CD4-positive, CD25-positive, alpha-beta regulatory T cell (primary cell): ENCODE measurements around the gene TBL1XR1. TPM values are rescaled to one million over a fixed set of nuclear protein-coding genes. Genes with fewer than 3 reads are reported as not detected.

Experiments
- ATAC-seq, 2 donors: fragments of 150-1000 bp; cut with Tn5 transposase; one replicate each; pipeline ENCODE4 v1.10.0; 2021; ENCODE audit warnings: low read depth in 2 of 2, moderate number of reproducible peaks in 2 of 2, moderate library complexity in 1 of 2
- DNase-seq, 3 donors: peaks; one replicate each; pipeline versions ENCODE4 v3.0.0 to v3.0.0-alpha.2; 2012 to 2022; ENCODE audit warnings: mixed read lengths in 1 of 3
- H3K27ac ChIP-seq: one replicate; pipeline ENCODE4 v1.7.0; 2013; ENCODE audit warnings: mild to moderate bottlenecking, low read length; ENCODE audit not compliant: insufficient read depth, poor library complexity, severe bottlenecking
- H3K27me3 ChIP-seq: one replicate; pipeline ENCODE4 v1.7.0; 2013; ENCODE audit warnings: low read length; ENCODE audit not compliant: control insufficient read depth, insufficient read depth
- H3K36me3 ChIP-seq: one replicate; pipeline ENCODE4 v1.7.0; 2013; ENCODE audit warnings: mild to moderate bottlenecking, low read length, moderate library complexity; ENCODE audit not compliant: control insufficient read depth, insufficient read depth
- H3K4me1 ChIP-seq: 2 replicates; pipeline ENCODE4 v1.7.0; 2013; ENCODE audit warnings: mild to moderate bottlenecking, low read length; ENCODE audit not compliant: insufficient read depth, control insufficient read depth, poor library complexity, severe bottlenecking
- H3K4me3 ChIP-seq: one replicate; pipeline ENCODE4 v1.7.0; 2013; ENCODE audit warnings: low read depth, mild to moderate bottlenecking, low read length, moderate library complexity
- H3K9me3 ChIP-seq, 2 experiments: 1 replicate in 1 of 2; 2 replicates in 1 of 2; pipeline ENCODE4 v1.7.0; 2013; ENCODE audit warnings: low read length in 2 of 2, mild to moderate bottlenecking in 1 of 2, moderate library complexity in 1 of 2; ENCODE audit not compliant: control insufficient read depth in 2 of 2
- H3K27ac Mint-ChIP-seq, 3 donors: one replicate each; pipeline ENCODE4 v1.8.0; 2020 to 2022; ENCODE audit warnings: mild to moderate bottlenecking in 3 of 3, mixed read lengths in 3 of 3, moderate library complexity in 2 of 3
- H3K27me3 Mint-ChIP-seq: one replicate; pipeline ENCODE4 v1.8.0; 2022; ENCODE audit warnings: mild to moderate bottlenecking, mixed read lengths
- H3K36me3 Mint-ChIP-seq: one replicate; pipeline ENCODE4 v1.8.0; 2020; ENCODE audit warnings: mixed read lengths
- H3K4me1 Mint-ChIP-seq, 4 donors: one replicate each; pipeline ENCODE4 v1.8.0; 2020 to 2022; ENCODE audit warnings: mixed read lengths in 4 of 4, mild to moderate bottlenecking in 1 of 4
- H3K4me3 Mint-ChIP-seq, 4 donors: one replicate each; pipeline ENCODE4 v1.8.0; 2020 to 2022; ENCODE audit warnings: mild to moderate bottlenecking in 4 of 4, mixed read lengths in 4 of 4, moderate library complexity in 3 of 4
- H3K9me3 Mint-ChIP-seq, 7 donors: one replicate each; pipeline ENCODE4 v1.8.0; 2020 to 2022; ENCODE audit warnings: mixed read lengths in 7 of 7, mild to moderate bottlenecking in 3 of 7, moderate library complexity in 2 of 7
- polyA plus RNA-seq, 4 donors: library from polyadenylated mRNA; unstranded; fragments of 300-500 nt; fragmentation: Illumina TruSeq; gene quantifications; one replicate each; pipeline ENCODE4 v1.2.3, GENCODE V29; 2021
- total RNA-seq: library from RNA; stranded (reverse); gene quantifications from one replicate; pipeline ENCODE4 v1.2.3, GENCODE V29; 2022

Gene TBL1XR1
- total and polyA plus RNA-seq, 5 donors from 2014 or later, result 34.0 to 146 (median 41.6) TPM

DNA sequence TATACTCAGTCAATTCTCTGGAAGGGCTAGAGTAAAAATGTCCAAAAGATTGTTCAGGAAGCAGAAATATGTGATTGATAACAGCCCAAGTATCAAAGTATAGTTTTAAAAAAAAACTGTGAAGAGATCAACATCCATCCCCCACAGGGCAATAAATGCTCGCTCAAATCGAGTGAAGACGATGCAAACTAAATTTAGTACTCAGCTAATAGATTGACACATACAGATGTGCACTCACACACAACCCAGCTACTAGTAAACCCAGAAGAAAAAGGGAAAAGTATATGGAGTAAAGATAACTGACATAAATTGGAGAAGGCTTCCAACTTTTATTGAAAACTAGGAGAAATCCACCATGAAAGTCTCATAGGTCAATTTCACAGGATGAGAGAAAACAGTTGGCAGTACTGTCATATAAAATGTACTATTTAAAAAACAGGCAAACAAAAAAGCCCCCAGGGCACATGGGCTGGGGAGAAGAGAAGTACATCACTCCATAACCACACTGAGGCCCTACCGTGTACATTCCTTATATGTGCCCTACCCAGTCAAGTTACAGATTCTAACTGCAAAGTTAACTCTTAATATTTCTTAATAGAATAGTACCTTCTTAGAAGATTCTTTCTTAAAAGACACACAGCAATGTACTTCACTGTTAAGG is 125.7 kb downstream of the TBL1XR1 start:
- Mint-ChIP-seq H3K4me1 (peaks cover 61 to 83% (median 70%) of the 10 kb centered on the region in 4 donors), H3K4me3 (peak overlapping the region in 1 of 4 donors; percentile 17), H3K27ac (peak overlapping the region in 1 of 3 donors; percentile 82), H3K27me3 (no peaks in the 10 kb centered on the region), H3K36me3 (peaks cover 30% of the 10 kb centered on the region), H3K9me3 (no peaks in the 10 kb centered on the region)
- Histone ChIP-seq H3K36me3 (peaks cover 7% of the 10 kb centered on the region), H3K9me3 (no peaks in the 10 kb centered on the region), H3K27ac (no peak overlapping the region), H3K4me1 (peaks cover 23% of the 10 kb centered on the region), H3K4me3 (no peak overlapping the region), H3K27me3 (no peaks in the 10 kb centered on the region)
- ATAC-seq (no peak), DNase-seq (no peak)

DNA sequence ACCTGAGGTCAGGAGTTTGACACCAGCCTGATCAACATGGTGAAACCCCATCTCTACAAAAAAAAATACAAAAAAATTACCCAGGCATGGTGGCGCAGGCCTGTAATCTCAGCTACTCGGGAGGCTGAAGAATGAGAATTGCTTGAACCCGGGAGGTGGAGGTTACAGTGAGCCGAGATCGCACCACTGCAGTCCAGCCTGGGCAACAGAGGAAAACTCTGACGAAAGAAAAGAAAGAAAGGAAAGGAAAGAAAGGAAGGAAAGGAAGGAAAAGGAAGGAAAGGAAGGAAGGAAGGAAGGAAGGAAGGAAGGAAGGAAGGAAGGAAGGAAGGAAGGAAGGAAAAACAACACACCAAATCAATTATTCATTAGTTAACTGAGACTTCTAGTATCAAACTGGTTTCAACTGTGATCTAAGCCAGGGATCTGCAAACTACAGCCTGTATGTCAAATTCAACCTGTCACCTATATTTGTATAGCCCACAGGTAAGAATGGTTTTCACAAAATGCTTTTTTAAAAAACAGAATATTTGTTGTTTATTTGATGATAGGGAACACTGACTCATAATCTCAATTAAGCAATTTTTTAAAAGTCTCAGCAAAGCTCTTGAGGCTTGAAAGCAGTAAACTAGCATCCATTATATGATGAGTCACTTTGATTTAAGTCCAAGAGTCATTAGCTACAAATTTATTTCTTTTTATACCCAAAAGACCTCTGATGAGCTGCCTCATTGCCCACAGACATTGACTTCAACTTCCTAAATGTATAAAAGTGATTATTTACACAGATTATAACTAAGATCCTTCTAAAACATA is 127.6 kb downstream of the TBL1XR1 start:
- peaks cover 1% of the 10 kb centered on the region for H3K36me3 ChIP-seq
- H3K9me3 ChIP-seq, result no peaks in the 10 kb centered on the region
- no peak overlapping the region for H3K4me3 ChIP-seq
- Mint-ChIP-seq H3K36me3 (peaks cover 11% of the 10 kb centered on the region), H3K27ac (peak overlapping the region in 2 of 3 donors; percentile 46 to 88), H3K4me3 (peak overlapping the region in 2 of 4 donors; percentile 13 to 68), H3K9me3 (peaks cover 0 to 1% (median 0%) of the 10 kb centered on the region in 7 donors), H3K4me1 (peaks cover 55 to 76% (median 62%) of the 10 kb centered on the region in 4 donors), H3K27me3 (no peaks in the 10 kb centered on the region)
- DNase-seq, result no peak
- H3K27ac ChIP-seq, result no peak overlapping the region
- no peaks in the 10 kb centered on the region for H3K27me3 ChIP-seq
- peaks cover 36% of the 10 kb centered on the region for H3K4me1 ChIP-seq
- ATAC-seq, result no peak

DNA sequence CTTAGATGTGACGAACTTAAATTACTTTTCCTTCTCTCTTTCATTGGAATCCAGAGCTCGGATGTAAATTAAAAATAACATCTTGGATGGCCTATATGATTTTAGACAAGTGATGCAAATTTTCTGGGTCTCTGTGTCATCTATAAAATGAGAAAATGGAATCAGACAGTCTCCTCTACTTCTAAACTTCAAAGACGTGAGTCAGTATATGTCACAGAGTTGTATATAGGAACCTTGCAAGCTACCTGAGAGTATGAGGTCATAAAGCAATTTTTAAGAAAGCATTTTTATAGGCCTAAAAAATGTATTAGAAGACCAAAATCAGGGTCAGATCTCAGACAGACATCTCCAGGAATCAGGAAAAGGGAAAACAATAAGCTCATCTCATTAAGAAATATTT is 128.3 kb downstream of the TBL1XR1 start:
- H3K27me3 ChIP-seq, result no peaks in the 10 kb centered on the region
- Mint-ChIP-seq H3K4me1 (peaks cover 53 to 77% (median 63%) of the 10 kb centered on the region in 4 donors), H3K36me3 (peaks cover 10% of the 10 kb centered on the region)

DNA sequence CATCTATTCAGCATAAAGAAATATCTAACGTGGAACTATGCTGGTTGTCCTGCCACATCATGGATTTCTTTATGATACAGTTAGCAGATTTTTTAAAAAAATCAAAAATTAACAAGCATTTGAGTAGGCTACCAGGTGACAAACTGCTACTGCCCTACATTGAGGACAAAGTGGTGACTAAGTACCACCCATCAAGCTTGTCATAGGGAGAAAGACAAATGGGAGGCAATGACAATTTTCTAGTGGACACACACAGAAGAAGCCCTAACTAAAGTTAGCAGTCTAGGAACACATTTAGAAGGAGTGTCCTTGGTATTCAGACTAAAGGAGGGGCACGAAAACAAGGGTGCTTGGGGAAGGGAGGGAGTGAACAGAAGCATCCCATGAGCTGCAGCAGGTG is 131.2 kb downstream of the TBL1XR1 start:
- Histone ChIP-seq H3K27me3 (no peaks in the 10 kb centered on the region), H3K9me3 (no peaks in the 10 kb centered on the region), H3K36me3 (peaks cover 1% of the 10 kb centered on the region), H3K4me3 (peak overlapping the region; percentile 16), H3K4me1 (peaks cover 54% of the 10 kb centered on the region), H3K27ac (no peak overlapping the region)
- ATAC-seq, result no peak
- H3K27me3 Mint-ChIP-seq, result no peaks in the 10 kb centered on the region
- H3K4me1 Mint-ChIP-seq, result peaks cover 47 to 85% (median 69%) of the 10 kb centered on the region in 4 donors
- peaks cover 13% of the 10 kb centered on the region for H3K36me3 Mint-ChIP-seq
- H3K4me3 Mint-ChIP-seq, result peak overlapping the region in 2 of 4 donors; percentile 7 to 71
- peak overlapping the region in 2 of 3 donors; percentile 23 to 74 for H3K27ac Mint-ChIP-seq
- H3K9me3 Mint-ChIP-seq, result peaks cover 0 to 1% (median 0%) of the 10 kb centered on the region in 7 donors
- DNase-seq, result no peak

More for the DNA sequence above, 128.3 kb downstream of the TBL1XR1 start:
- Histone ChIP-seq H3K4me3 (no peak overlapping the region), H3K9me3 (no peaks in the 10 kb centered on the region), H3K36me3 (peaks cover 1% of the 10 kb centered on the region), H3K27ac (no peak overlapping the region), H3K4me1 (peaks cover 38% of the 10 kb centered on the region)
- peak overlapping the region in 2 of 4 donors; percentile 13 to 24 for H3K4me3 Mint-ChIP-seq
- peaks cover 0 to 1% (median 0%) of the 10 kb centered on the region in 7 donors for H3K9me3 Mint-ChIP-seq
- ATAC-seq (no peak), DNase-seq (no peak)
- no peaks in the 10 kb centered on the region for H3K27me3 Mint-ChIP-seq
- H3K27ac Mint-ChIP-seq, result peak overlapping the region in 2 of 3 donors; percentile 55 to 88

DNA sequence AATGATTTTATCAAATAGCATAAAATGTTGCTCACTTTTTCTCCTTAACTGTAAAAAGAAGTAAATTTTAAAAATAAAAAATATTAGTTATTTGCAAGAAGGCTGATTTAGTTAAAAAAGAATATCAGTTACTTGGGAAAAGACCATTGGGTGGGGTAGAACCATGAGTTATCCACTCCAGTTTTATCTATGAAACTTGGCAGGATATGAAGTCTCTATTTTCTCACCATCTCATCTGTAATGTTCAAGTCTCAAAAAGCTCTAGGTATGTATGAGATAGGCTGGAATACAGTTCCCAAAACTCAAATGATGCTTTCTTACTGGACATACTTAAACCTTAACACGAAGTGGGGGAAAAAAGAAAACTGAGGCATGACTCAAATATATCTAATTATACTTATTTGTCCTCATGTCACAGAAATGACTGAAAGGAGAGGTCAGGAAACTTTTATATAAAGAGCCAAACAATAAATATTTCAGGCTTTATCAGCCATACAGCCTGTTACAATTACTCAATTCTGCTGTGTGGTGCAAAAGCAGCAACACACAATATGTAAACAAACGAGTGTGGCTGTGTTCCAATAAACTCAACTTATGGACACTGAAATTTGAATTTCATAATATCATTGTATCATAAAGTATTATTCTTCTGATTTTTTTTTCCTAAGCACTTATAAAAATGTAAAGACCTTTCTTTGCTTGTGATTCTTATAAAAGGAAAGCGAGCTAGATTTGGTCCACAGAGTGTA is 131.8 kb downstream of the TBL1XR1 start:
- H3K36me3 Mint-ChIP-seq, result peaks cover 14% of the 10 kb centered on the region
- ATAC-seq (no peak), DNase-seq (no peak)
- Histone ChIP-seq H3K27ac (peak overlapping the region; percentile 7), H3K36me3 (peaks cover 1% of the 10 kb centered on the region), H3K9me3 (no peaks in the 10 kb centered on the region), H3K27me3 (no peaks in the 10 kb centered on the region), H3K4me1 (peaks cover 48% of the 10 kb centered on the region), H3K4me3 (no peak overlapping the region)
- H3K9me3 Mint-ChIP-seq, result peaks cover 0 to 1% (median 0%) of the 10 kb centered on the region in 7 donors
- no peak overlapping the region for H3K4me3 Mint-ChIP-seq
- peak overlapping the region in 2 of 3 donors; percentile 23 to 74 for H3K27ac Mint-ChIP-seq
- H3K27me3 Mint-ChIP-seq, result no peaks in the 10 kb centered on the region
- H3K4me1 Mint-ChIP-seq, result peaks cover 50 to 85% (median 71%) of the 10 kb centered on the region in 4 donors

DNA sequence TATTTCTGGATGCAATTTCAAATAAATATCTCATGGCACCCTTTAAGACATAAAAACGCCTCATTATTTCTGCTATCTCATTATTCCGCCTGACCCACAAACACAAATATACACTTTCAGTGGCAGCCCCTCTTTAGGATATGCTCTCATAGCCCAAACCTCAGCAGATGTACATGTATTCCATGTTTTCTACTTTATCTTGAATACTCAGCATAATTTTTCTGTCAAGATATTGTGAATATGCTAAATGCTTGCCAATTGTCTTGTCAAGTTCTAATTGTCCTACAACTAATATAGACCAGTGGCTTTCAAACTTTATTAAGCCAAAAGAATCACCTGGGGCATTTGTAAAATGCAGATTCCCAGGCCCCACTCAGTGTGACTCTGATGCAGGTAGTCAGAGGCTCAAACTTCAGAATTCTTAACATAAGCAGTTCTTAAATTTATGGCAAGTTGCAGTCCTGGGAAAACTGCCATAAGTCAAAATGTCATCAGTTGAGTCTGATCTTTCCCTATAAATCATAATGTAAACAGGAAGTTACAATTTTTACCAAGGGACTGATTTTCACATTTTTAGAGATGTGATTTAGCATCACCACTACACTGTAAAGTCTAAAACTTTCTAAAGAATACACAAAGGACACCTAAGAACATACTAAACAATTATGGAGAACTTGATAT is 135.1 kb downstream of the TBL1XR1 start:
- H3K36me3 ChIP-seq, result peaks cover 1% of the 10 kb centered on the region
- peaks cover 16% of the 10 kb centered on the region for H3K36me3 Mint-ChIP-seq
- H3K27me3 ChIP-seq, result no peaks in the 10 kb centered on the region
- H3K27ac ChIP-seq, result peak overlapping the region; percentile 35
- peaks cover 53% of the 10 kb centered on the region for H3K4me1 ChIP-seq
- H3K27me3 Mint-ChIP-seq, result no peaks in the 10 kb centered on the region
- ATAC-seq, result no peak
- peak overlapping the region in 1 of 4 donors; percentile 1 for H3K4me3 Mint-ChIP-seq
- no peak overlapping the region for H3K27ac Mint-ChIP-seq
- peaks cover 0 to 1% (median 0%) of the 10 kb centered on the region in 7 donors for H3K9me3 Mint-ChIP-seq
- no peak for DNase-seq
- H3K4me1 Mint-ChIP-seq, result peaks cover 29 to 66% (median 55%) of the 10 kb centered on the region in 4 donors
- no peaks in the 10 kb centered on the region for H3K9me3 ChIP-seq
- H3K4me3 ChIP-seq, result no peak overlapping the region

DNA sequence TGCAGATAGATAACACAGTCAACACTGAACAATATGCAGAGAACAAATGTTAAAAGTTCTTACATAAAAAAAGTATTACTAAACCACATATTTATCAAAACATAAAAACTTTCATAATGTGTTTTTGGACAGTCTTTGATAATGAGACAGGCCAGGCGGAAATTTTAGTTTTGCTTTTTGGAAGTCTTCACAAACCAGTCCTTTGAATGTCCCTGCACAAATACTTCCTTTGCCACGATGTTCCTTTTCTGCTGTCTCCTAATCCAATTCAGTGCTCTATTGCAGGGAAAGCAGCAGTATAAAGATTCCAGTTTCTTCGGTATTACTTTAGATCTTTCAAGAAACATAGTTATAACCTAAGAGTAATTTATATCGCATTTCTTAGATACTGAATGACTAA is 135.9 kb downstream of the TBL1XR1 start:
- no peak for DNase-seq
- peaks cover 16% of the 10 kb centered on the region for H3K36me3 Mint-ChIP-seq
- H3K27me3 Mint-ChIP-seq, result no peaks in the 10 kb centered on the region
- H3K9me3 ChIP-seq, result no peaks in the 10 kb centered on the region
- H3K27ac ChIP-seq, result peak overlapping the region; percentile 35
- ATAC-seq, result no peak
- no peak overlapping the region for H3K4me3 ChIP-seq
- peaks cover 0 to 1% (median 0%) of the 10 kb centered on the region in 7 donors for H3K9me3 Mint-ChIP-seq
- peak overlapping the region in 1 of 3 donors; percentile 11 for H3K27ac Mint-ChIP-seq
- H3K36me3 ChIP-seq, result peaks cover 1% of the 10 kb centered on the region
- peak overlapping the region in 1 of 4 donors; percentile 1 for H3K4me3 Mint-ChIP-seq
- H3K4me1 Mint-ChIP-seq, result peaks cover 25 to 58% (median 47%) of the 10 kb centered on the region in 4 donors
- no peaks in the 10 kb centered on the region for H3K27me3 ChIP-seq
- H3K4me1 ChIP-seq, result peaks cover 51% of the 10 kb centered on the region
